SK-N-MC (cell line): ENCODE results near the gene SUPT6H.

Experiments used
- EZH2 ChIP-seq: fragments of 200-600 bp; sonication (generic); IDR thresholded peaks from one replicate; pipeline ENCODE4 v1.6.1; 2017; ENCODE audit warnings: antibody characterized with exemption
- FOXP2 ChIP-seq: optimal IDR thresholded peaks from 2 replicates; pipeline ENCODE3; 2011; ENCODE audit warnings: mild to moderate bottlenecking, moderate library complexity; ENCODE audit not compliant: insufficient read depth; ENCODE audit errors: extremely low read length, control extremely low read depth
- POLR2AphosphoS5 ChIP-seq: IDR thresholded peaks from 2 replicates; pipeline ENCODE4 v1.6.1; 2012; ENCODE audit warnings: mild to moderate bottlenecking, low read depth, low read length, borderline replicate concordance

- TF ChIP-seq POLR2AphosphoS5 (no peak), EZH2 (no peak), FOXP2 (no peak)
Measured at GRCh38 chr17:28623696-28624095, 38.3 kb upstream of the SUPT6H start.
